NCI-H774 (cell line): ENCODE measurements around the gene BMX.

Experiments used
- DNase-seq: peaks from one replicate; lab custom pipeline; 2025; lab: John Stamatoyannopoulos, UW

Gene BMX

DNA sequence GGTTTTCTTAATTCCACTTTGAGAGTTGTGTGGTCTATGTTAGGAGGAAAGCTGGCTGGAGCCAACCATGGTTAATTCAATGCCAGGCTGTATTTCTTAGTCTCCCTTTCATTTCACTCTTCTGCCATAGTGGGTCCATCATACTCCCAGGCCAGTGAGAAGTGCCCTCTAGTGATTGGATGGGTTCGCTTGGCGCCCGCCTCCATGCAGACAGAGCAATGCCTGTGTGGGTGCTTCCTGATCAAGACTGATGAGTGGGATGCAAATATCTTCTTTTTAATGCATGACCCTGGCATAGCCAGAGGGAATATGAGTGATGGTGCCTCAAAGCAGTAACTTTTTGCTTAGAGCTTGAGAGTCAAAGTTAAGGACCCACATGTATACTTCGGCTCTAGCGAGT, 6.4 kb downstream of the BMX start:
- DNase-seq: no peak

- no peak for DNase-seq
Observed at GRCh38 chrX:15509845-15510244, 9.2 kb downstream of the BMX start.

DNA sequence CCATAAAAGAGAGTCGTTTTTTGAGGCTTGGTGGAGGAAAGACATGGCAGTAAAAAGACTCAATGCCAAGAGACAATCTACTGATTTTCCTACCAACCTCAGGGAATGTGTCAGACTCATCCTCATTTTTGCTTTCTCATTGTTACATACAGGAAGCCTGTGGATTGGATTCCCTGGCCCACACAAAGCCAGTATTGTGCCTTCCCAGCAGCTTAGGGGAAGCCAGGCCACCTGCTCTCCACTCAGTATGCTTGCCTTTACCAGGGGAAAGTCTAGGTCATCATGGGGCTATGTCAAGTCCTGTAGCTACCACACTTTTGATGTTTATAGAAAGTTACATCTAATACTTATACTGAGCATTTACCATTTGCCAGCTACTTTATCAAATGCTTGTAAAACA, 11.0 kb downstream of the BMX start:
- DNase-seq: no peak

DNA sequence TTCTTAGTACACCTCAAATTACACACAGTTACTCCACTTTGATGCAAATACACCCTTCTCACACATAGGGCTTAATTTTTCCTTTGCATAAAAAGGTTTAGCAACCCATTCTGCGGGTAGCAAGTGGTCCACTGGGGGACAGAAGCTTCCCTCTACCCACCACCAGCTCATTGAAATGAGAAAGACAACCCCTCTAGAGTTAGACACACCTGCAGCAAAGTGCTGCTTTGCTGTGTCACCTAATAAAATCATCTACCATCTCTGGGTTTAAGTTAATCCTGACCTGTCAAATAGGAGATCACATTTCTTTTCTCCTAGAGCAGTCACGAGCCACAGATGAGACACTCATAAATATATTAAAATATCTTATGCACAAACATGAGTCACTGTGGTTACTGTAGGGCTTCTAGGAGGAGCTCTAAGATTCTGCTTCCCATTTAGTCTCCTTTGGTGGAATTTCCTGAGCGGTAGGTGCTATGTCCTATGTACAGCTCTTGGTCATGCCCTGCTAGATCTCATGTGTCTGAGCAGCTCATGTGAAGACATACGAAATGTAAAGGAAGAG, 11.9 kb downstream of the BMX start:
- no peak for DNase-seq

DNA sequence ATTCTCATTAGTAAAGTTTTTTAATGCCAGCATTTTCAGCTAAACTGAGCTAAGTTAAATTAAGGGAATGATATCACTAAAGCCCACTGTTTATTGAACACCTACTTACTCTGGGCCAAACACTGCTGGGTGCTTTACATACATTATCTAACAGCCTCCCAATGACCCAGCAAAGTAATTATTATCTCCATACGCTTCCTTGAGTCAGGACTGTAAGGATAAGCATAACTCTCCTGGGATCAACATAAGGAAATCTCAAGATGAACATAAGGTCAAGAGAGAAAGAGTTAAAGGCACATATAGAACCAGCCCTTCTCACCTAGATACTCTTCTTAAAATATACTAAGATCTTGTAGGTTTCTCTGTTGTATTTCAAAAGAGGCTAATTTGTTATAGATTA, 13.7 kb downstream of the BMX start:
- no peak for DNase-seq

- DNase-seq: no peak
Observed at GRCh38 chrX:15515931-15516330, 15.3 kb downstream of the BMX start.

- DNase-seq: no peak
Observed at GRCh38 chrX:15522464-15522863, 21.9 kb downstream of the BMX start.

DNA sequence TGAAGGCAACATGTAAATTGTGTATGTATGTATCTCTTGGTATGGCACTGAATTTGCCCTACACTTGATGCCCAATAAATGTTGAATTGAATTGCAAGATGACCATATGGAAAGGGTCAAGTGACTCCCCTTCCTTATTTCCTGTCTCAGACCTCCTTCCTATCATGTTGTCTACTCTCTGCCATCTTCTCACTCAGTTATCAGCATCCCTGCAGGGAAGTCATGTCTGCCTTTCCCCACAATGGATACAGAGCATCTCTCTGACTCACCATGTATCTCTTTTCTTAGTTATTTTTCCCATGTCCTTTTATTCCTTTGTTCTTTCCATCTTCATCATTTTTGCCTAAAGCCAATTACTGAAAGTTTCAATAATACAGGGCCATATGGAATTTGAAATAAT, 22.5 kb downstream of the BMX start:
- no peak for DNase-seq

DNA sequence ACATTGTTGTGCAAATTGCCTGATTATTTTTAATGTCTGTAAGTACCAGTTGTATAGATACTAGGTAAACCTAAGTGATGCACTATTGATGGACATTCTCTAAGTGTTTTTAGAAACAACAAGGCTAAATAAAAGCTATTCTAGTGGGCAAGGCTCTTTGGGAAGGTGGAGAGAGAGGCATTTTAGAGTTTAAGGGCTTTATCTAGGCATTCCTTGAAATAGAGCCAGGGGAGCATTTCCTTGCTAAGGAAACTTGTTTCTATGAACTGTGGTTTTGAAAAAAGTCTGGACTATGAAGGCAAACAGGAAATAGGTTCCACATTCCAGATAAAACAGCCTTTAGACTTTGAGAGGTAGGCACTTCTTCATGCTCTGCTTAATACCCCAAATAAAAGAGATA, 23.8 kb downstream of the BMX start:
- no peak for DNase-seq

DNA sequence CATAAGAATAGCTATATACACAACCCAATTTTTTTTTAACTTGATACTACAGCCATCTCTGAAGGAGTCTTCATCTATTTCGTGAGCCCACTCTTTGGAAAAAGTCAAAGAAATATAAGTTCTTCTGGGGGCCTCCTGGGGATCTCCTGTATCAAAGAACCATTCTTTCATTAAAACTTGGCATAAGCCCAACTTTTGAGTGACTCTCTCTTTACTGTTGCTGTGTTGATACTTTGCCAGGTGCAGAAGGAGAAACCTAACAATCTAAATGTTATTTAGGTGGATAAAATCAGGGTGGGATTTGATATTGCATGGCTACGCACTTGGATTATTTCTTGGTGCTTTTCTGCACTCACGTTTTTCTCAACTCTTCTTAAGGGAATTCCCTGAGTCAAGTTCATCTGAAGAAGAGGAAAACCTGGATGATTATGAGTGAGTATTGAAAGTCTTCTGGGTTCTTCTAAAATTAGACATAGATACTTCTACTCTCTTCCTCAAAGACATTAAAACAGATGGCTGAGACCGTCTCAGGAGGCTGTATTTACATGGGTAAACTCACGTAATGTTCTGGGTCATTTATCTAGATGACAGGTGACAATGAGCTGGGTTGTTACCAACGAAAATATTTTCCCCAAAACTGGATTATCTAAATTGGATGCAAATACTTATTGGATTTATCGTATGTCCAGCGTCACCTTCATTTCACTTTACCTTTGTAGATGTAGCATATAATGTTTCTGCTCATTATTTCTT, 25.2 kb downstream of the BMX start:
- DNase-seq: no peak

GRCh38 chrX:15529165-15529564, 28.6 kb downstream of the BMX start:
- no peak for DNase-seq

GRCh38 chrX:15530318-15530717, 29.7 kb downstream of the BMX start:
- DNase-seq: no peak

- no peak for DNase-seq
Observed at GRCh38 chrX:15546745-15547144, 46.1 kb downstream of the BMX start.

DNA sequence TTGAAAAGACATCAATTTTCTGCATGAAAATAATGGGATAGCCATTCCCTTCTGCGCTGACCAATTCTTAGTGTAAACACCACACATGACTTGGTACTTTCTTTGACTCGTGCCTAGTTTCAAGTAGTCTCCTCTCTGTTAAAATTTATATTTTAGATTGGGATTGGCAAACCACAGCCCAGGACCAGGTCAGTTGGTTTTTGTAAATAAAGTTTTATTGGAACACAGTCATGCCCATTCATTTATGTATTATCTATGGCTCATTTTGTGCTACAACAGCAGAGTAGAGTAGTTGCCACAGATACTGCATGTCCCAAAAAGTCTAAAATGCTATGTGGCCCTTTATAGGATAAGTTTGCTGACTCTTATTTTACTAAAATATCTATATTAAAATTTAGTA, 46.7 kb downstream of the BMX start:
- DNase-seq: no peak

DNA sequence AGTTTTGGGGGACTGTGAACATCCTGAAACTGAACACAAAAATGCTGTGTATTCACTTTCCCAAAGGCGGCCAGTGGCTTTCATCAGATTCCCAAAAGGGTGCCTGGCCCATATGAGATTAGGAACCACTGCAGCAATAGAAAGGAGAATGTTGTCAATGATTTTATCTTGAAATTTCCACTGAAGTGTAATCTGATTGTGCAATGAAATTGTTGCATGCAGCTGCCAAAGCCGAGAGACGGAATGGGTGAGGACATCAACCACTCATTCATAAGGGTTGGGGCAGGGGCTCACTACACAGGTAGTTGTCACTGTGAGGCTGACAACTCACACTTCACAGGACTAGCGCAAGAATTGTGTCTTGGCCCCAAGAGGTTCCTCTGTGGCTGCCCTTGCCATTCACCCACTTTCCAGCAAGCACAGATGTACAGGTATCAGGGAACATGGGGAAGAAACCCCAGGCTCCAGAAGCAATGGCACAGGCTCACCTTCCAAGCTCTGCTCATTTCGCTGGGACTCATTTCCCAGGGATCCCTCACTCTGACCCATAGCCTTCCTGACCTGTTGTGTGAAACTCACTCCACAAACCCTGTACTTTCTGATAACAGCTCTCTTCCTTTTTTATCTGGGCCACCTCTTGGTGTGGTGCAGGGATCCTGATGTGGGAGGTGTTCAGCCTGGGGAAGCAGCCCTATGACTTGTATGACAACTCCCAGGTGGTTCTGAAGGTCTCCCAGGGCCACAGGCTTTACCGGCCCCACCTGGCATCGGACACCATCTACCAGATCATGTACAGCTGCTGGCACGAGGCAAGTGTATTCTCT, 48.8 kb downstream of the BMX start:
- DNase-seq: no peak

DNA sequence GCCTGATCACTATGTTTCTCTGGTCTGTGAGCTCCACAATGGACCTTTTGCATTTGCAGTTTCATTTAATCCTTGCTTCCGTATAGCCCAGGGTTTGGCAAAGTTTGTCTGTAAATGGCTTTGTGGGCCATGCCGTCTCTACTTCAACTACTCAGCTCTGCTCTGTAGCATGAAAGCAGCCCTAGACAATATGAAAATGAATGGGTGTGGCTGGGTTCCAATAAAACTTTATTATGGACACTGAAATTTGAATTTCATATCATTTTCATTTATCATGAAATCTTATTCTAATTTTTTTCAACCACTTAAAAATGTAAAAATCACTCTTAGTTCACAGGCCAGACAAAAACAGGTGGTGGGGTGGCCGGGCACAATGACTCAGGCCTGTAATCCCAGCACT, 58.6 kb downstream of the BMX start:
- DNase-seq: no peak

DNA sequence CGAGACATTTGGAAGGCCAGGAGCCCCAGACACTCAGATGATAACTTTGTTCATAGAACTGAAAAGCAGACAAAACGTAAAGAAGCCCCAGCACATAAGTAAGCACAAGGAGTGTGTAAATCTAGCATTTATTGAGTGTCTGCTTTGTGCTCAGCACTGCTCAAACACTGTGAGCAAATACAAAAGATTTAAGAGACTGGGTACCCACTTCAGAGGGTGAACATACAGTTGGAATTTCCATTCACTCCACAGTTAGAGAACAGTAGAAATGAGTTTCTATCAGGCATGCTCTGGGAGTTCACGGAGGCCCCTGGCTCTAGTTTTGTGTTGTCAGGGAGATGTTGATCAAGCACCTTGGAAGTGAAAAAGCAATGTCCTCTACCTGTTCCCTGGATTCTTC, 60.3 kb downstream of the BMX start:
- no peak for DNase-seq

- no peak for DNase-seq
Observed at GRCh38 chrX:15563056-15563455, 62.4 kb downstream of the BMX start.

GRCh38 chrX:15564981-15565579, 64.5 kb downstream of the BMX start:
- DNase-seq: peak; percentile 35

GRCh38 chrX:15566244-15566643, 65.6 kb downstream of the BMX start:
- DNase-seq: no peak

DNA sequence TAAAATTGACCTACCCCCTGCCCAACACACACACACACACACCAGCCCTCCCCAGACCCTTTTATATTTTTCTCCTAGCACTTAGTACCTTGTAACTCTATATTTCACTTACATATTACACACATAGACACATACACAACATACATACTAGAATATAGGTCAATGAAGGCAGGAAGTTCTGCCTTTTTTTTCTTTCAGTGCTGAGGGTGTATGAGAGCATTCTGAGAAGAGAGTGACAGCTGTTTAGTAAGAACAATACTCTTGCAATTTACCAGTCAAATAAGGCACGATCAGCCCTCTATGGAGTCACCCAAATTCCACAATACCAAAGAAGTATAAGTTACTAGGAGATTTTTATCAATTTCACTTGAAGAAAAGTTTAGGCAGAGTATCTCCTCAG, 66.7 kb downstream of the BMX start:
- DNase-seq: no peak

GRCh38 chrX:15567886-15568616, 67.4 kb downstream of the BMX start:
- peak; percentile 16 for DNase-seq
